ENCODE results near the gene INAVA.

DNA sequence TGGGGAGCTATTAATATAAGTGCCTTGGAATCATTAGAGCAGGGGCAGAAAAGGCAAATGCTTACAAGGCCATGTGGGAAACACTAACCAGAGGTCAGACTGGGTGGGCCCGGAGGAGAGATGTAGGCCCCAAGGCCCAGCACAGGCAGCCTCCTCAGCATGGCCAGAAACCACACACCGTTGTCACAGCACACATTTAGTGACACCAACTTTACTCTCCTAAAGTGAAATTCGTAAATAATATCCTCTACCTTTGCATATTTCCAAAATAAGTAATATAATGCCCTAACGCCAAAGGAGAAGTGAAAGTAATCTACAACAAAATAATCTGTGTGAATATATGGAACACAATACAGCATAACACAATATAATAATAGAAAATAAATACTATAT lies 66.2 kb downstream of the INAVA start:
- TF ChIP-seq TCF7 (IDR thresholded peaks at IDR 0.05; ENCODE audit: borderline replicate concordance): no peak
- TF ChIP-seq CREM (IDR thresholded peaks at IDR 0.05; ENCODE audit: low read depth): no peak
- no peak for TF ChIP-seq MEF2A (IDR thresholded peaks at IDR 0.05; ENCODE audit: control insufficient read depth, low read depth, low read length)
- no peak for TF ChIP-seq POLR2AphosphoS5 (IDR thresholded peaks at IDR 0.05; ENCODE audit: control insufficient read depth, insufficient read depth, low read depth, low read length)
- TF ChIP-seq EZH2 (IDR thresholded peaks at IDR 0.05; ENCODE audit: borderline replicate concordance, low read depth, low read length): no peak
- TF ChIP-seq, protein P1, sequence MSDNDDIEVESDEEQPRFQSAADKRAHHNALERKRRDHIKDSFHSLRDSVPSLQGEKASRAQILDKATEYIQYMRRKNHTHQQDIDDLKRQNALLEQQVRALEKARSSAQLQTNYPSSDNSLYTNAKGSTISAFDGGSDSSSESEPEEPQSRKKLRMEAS (CRISPR knock-in tag; IDR thresholded peaks at IDR 0.05): no peak
- TF ChIP-seq NCOA1 (IDR thresholded peaks at IDR 0.05; ENCODE audit: low read depth): no peak
- TF ChIP-seq, protein P2, sequence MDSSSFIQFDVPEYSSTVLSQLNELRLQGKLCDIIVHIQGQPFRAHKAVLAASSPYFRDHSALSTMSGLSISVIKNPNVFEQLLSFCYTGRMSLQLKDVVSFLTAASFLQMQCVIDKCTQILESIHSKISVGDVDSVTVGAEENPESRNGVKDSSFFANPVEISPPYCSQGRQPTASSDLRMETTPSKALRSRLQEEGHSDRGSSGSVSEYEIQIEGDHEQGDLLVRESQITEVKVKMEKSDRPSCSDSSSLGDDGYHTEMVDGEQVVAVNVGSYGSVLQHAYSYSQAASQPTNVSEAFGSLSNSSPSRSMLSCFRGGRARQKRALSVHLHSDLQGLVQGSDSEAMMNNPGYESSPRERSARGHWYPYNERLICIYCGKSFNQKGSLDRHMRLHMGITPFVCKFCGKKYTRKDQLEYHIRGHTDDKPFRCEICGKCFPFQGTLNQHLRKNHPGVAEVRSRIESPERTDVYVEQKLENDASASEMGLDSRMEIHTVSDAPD (CRISPR knock-in tag; IDR thresholded peaks at IDR 0.05): no peak
